Kasumi-1 (cell line): ENCODE data around the gene ULK2.
"Not testable (repeated sequence)": the region's sequence is repeated elsewhere in the genome, so short reads cannot be mapped to it uniquely, and the experiment has no call there.

Experiments
- DNase-seq, 2 experiments: peaks; one replicate each; lab custom pipeline; 2025; lab: John Stamatoyannopoulos, UW

The ULK2 gene

DNA sequence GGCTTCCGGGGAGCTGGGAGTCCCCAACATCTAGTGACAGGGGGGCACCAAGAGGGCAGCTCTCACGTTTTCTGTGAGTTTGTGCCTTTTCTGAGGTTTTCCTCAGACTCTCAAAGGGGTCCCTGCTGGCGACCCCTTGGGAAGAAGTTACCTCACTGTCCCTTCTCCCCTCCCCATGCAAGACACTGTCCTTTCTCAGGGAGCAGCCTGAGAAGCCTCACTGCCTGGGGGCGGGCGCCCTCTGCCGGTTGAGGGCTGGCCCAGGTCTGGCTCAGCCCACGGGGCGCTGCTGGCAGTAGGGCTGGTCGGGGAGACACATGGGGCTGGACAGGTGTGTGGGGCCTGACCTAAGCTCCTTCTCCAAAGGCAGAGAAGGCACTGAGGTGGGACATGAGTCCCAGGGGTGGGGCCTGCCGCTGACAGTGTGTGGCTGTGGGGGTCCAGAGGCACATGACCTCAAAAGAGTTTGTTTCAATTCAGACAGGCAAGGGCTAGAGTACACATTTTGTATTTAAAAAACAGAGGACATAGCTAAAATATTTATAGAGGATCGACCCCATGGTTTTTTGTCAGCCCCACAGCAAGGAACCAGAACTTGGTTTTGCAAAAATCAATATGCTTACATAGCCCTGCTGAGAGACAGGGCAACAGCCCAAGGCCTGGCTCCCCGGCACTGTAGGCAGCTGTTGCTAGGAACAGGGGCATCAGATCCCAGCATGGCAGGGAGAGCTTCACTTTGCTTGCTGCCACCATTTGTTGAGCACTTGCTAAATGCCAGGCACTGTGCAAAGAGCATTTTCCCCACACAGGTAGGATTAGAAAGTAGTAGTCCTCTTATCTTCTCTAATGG lies 101.1 kb downstream of the ULK2 start:
- DNase-seq: peak; percentile 6 to 24

DNA sequence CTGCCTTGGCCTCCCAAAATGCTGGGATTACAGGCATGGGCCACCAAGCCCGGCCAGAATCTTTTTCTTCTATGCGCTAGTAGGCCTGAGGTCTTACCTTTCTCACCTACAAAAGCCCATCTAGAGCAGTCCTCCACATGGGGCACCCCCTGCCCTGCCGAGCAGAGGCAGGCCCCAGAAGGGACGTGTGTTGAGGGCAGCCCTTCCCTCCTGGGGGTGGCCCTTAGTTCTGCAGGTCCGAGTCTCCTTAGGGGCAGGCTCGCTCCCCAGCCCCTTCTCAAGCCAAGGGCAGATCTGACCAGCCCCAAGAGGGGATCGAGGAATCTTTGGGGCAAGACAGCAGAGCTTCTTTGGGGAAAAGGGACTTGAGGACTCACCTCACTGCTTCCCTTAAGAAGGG lies 101.7 kb downstream of the ULK2 start:
- no peak for DNase-seq

DNA sequence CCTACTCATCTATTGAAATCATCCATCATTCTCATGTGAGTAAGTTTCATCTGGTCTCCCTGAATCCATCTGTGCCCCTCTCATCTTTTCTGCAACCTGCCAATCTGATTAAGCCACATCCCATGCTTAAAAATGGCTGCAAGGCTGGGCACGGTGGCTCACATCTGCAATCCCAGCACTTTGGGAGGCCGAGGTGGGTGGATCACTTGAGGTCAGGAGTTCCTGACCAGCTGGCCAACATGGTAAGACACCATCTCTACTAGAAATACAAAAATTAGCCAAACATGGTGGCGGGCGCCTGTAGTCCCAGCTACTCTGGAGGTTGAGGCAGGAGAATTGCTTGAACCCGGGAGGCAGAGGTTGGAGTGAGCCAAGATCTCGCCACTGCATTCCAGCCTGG lies 103.7 kb downstream of the ULK2 start:
- DNase-seq: not testable (repeated sequence)

- DNase-seq: no peak
Measured at GRCh38 chr17:19763416-19763815, 104.3 kb downstream of the ULK2 start.

DNA sequence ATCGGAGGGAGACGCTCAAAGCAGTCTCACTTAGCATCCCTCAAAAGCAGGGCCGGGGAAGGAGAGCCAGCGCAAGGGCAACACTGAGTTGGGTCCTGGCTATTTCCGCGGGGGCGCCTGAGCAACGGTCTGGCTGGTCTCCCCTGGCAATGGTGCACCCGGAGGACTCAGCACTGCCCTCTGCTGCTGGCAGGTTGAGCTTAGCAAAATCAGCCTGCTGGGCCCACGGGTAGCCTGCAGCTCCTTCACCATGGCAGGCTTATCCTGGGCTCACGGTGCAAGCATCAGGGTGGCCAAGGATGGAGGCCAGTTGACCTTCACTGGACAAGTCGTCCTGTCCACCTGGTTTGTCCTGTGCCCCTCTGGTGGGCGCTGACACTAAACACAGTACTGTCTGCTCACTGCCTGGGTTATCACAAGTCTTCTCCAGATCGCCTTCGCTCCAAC lies 105.2 kb downstream of the ULK2 start:
- DNase-seq: peak; percentile 10 to 47

DNA sequence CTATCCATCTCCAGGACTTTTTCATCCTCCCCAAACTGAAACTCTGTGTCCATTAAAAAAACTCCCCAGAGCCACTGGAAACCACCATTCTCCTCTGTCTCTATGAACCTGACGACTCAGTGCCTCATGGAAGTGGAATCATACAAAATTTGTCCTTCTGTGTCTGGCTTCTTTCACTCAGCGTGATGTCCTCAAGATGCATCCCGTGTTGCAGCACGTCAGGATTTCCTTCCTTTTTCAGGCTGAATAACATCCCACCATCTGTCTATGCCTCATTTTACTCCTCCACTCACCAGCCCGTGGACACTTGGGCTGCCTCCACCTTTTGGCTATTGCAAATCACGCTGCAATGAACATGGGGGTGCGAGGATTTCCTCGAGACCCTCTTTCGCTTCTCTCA lies 107.0 kb downstream of the ULK2 start:
- DNase-seq: no peak

GRCh38 chr17:19759568-19760549 lies 107.9 kb downstream of the ULK2 start:
- DNase-seq: no peak

GRCh38 chr17:19757536-19758180 lies 110.1 kb downstream of the ULK2 start:
- no peak for DNase-seq

- no peak for DNase-seq
Measured at GRCh38 chr17:19756546-19756945, 111.2 kb downstream of the ULK2 start.

- DNase-seq: no peak
Measured at GRCh38 chr17:19755821-19756510, 111.8 kb downstream of the ULK2 start.

DNA sequence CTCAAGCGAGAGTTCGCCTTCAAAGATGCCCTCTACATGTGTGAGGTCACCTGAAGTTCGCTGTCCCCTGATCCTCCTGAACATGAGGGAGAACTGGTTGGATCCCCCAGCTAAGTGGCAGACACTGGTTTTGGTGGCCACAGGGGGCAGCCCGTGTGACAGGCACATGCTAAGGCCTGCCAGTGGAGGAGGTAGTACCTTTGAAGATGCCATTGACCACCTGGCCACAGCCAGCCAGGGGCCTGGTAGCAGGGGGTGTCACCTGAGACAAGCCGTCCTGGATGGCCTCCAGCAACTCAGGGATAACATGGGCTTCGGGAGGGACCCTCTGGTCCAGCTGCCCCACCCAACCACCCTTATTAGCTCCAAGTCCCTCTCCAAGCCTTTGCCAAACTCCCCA lies 112.3 kb downstream of the ULK2 start:
- DNase-seq: no peak

- DNase-seq: no peak
Measured at GRCh38 chr17:19753661-19754463, 113.9 kb downstream of the ULK2 start.

DNA sequence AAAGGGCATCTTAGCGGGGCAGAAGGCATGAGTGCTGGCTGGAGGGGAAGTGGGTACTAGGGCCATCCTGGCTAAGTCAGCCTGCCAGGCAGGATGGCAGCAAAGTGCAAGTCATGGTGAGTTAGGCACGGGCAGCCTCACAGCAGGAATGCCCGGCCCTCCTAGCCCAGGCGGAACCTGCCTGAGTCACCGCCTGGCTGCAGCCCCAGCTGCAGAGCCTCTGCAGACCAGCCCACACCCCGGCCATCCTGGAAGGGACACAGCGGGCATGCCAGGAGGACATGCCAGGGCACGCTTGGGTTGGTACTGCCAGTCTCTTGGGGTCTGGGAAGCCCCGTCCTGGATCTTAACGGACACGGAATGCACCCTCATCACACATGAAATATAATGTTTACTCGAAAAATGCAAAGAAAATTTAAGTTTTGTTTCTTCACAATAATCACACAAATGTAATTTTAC lies 114.7 kb downstream of the ULK2 start:
- no peak for DNase-seq

DNA sequence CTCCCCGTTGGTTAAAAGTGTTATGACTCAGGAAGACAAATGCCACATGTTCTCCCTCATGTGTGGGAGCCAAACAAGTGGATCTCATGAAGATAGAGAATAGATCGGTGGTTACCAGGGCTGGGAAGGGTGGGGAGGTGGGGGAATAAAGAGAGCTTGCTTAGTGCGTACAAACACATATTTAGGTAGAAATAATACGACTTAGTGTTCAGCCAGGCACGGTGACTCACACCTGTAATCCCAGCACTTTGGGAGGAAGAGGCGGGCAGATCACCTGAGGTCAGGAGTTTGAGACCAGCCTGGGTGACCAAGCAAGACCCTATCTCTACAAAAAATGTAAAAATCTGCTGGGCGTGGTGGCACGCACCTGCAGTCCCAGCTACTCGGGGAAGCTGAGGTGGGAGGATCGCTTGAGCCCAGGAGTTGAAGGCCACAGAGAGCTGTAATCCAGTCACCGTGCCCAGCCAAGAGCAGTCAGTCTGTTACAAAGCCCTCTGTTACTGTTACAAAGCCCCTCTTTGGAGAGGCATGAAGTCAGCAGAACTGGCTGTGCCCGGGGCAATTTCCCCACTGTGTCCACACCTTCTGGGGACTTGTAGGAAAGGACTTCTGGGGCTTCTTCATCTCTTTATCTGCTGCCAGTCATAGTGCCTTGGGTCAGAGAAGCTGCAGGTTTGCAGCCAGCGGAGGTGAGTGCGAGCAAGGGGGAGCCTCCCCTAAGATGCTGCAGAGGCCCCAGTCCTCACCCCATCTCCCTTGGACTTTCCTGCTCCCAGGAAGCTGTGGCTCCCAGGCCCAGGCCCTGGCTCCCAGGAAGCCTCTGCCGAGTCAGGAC lies 115.3 kb downstream of the ULK2 start:
- DNase-seq: no peak

- DNase-seq: no peak
Measured at GRCh38 chr17:19750835-19751234, 116.9 kb downstream of the ULK2 start.

- no peak for DNase-seq
Measured at GRCh38 chr17:19750020-19750572, 117.6 kb downstream of the ULK2 start.

- DNase-seq: no peak
Measured at GRCh38 chr17:19748807-19749193, 118.9 kb downstream of the ULK2 start.

GRCh38 chr17:19747829-19748806 lies 119.6 kb downstream of the ULK2 start, which contains the start of gene ALDH3A1:
TSS of gene ALDH3A1 (minus strand) at chr17:19748298. CDS start at chr17:19745129, 3,169 bp downstream.
- DNase-seq: no peak
